Hematopoietic multipotent progenitor cell (in vitro differentiated cells): ENCODE results near the gene SSX2IP. TPM values are rescaled to one million over a fixed set of nuclear protein-coding genes. Genes with fewer than 3 reads are reported as not detected.
"Not testable (repeated sequence)": the region's sequence is repeated elsewhere in the genome, so short reads cannot be mapped to it uniquely, and the experiment has no call there.

ENCODE experiments used
- DNase-seq, 3 donors: peaks; one replicate each; pipeline ENCODE4 v3.0.0-alpha.2; 2011 to 2015; ENCODE audit warnings: low read depth in 2 of 3, low spot score in 2 of 3
- total RNA-seq: library from RNA; depleted of rRNA; stranded (reverse); fragments of >200 nt; gene quantifications from one replicate; pipeline ENCODE4 v1.2.3, GENCODE V29; 2012

Gene SSX2IP
- total RNA-seq, 1 donor, result 4.8 TPM

GRCh38 chr1:84682047-84682446, 8.2 kb downstream of the SSX2IP start:
- no peak for DNase-seq

GRCh38 chr1:84677415-84678099, 12.7 kb downstream of the SSX2IP start:
- DNase-seq, result no peak

- no peak for DNase-seq
Measured at GRCh38 chr1:84675631-84676030, 14.6 kb downstream of the SSX2IP start.

- DNase-seq, result no peak
Measured at GRCh38 chr1:84675106-84675505, 15.2 kb downstream of the SSX2IP start.

DNA sequence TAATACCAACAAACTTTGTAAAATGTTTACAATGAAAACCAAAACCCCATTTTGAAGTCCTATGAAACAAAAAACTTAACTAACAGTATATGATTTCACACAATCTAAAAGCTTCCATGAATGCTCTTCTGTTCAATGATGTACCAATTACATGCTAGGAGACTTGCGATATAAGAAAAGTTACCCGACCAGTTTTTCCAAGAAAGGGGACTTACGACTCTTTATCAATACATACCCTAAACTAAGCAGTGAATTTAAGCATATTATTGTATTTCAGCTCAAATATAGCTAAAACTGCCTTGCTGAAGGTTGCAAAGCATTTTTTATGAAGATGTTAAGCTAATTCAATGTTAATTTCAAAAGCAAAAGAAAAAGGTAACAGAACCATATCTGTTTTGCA, 15.6 kb downstream of the SSX2IP start:
- no peak for DNase-seq

DNA sequence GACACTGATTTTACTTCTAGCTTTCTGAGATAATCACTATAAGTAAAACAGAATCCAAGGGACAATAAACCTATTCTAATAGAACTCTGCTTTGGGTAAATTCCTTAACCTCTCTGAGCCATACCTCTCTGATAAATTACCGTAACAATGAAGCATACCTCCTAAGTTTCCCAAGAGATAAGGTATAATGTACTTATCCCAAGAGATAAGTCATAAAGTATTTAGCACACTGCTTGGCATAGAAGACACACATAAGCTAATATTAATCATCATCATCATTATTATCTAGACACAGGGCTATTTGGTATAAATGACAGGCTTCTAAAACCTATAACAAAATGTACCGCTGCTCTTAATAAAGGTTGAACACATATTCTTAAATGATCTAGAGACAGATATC, 16.2 kb downstream of the SSX2IP start:
- DNase-seq, result no peak

- no peak for DNase-seq
Measured at GRCh38 chr1:84672080-84672854, 18.0 kb downstream of the SSX2IP start.

GRCh38 chr1:84669831-84670230, 20.4 kb downstream of the SSX2IP start:
- no peak for DNase-seq

- DNase-seq, result peak in 1 of 3 donors; percentile 47
Measured at GRCh38 chr1:84668185-84668584, 22.1 kb downstream of the SSX2IP start.

GRCh38 chr1:84665703-84666317, 24.5 kb downstream of the SSX2IP start:
- no peak for DNase-seq

- no peak for DNase-seq
Measured at GRCh38 chr1:84653130-84653677, 37.1 kb downstream of the SSX2IP start.

GRCh38 chr1:84644472-84644871, 45.8 kb downstream of the SSX2IP start:
- no peak for DNase-seq

- DNase-seq, result no peak
Measured at GRCh38 chr1:84643183-84643582, 47.1 kb downstream of the SSX2IP start.

GRCh38 chr1:84642774-84643173, 47.5 kb downstream of the SSX2IP start:
- no peak for DNase-seq

DNA sequence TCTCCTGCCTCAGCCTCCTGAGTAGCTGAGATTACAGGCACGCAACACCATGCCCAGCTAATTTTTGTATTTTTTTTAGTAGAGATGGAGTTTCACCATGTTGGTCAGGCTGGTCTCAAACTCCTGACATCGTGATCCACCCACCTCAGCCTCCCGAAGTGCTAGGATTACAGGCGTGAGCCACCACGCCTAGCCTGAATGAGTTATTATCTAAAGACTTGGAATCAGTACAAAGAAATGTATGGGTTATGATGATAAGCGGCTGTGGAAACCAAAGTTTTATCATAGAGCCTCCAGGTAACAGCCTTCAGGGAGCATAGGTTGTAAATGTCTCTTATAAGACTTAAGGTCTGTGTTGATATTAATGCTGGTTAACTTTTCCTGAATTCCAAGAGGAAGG, 50.5 kb downstream of the SSX2IP start:
- DNase-seq, result not testable (repeated sequence)

DNA sequence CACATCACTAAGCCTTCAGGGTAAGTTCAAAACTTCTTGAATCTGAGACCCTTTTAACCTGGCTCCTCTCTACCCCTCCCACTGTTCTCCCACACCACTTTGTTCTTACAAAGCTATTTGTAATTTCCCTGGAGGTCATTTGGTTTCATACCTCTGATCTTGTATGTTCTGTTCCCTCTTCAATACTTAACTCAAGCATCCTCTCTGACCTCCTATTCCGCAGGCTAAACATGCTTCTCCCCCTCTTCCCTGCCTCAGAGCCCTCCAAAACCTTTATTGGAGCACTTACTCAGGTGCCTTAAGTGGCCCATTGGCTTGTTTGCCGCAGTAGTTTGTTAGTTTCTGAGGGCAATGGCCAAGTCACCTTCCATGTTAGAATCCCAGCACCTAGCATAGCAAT, 54.8 kb downstream of the SSX2IP start:
- DNase-seq, result no peak

DNA sequence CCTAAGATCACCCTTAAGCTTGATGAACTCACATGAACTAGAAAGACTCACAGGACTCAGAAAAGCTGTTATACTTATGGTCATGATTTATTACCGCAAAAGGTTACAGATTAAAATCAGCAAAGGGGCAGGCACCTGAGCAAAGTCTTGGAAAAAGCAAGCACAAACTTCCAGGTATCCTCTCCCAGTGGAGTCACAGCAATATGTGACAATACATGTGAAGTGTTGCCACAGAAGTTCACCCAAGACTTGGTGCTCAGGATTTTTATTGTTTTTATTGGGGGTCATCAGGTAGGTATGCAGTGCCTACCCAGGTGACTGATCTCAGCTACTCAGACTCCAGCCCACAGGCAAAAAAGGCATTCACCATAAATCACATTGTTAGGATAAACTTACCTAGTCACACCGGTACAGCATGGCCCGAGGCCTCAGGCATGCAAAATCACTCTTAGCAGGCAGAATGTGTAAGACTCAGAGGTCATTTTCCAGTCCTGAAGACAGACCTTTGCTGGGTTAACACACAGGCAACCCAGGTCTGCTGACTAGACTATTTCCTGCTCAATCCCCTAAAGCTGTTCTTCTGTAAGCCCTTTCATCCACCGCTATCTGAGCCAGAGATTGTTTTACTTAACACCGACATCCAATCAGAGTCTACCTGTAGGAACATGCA, 55.6 kb downstream of the SSX2IP start:
- no peak for DNase-seq

- DNase-seq, result peak in 1 of 3 donors; percentile 12
Measured at GRCh38 chr1:84632673-84633434, 57.4 kb downstream of the SSX2IP start.

DNA sequence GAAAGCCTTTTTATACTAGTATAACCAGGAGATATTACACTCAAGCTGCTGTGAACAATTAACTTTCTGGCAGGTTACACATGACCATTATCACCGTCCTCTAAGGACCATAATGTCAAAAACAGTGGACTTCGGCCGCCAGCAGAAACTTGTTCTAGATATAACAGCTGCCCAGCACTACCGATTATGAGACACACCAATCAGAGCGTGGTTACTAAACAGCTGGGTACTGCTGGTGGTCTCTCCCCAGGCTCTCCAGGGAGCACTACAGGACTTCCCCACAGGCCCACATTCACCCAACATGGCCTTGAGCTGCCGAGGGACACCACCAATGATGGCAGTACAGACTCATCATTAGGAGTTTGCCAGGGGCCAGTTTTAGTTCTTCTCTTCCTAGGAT, 58.1 kb downstream of the SSX2IP start:
- DNase-seq, result no peak

GRCh38 chr1:84624876-84625275, 65.4 kb downstream of the SSX2IP start:
- no peak for DNase-seq
